HL-60 (cell line): ENCODE data around the gene MTHFD2L.

Source experiments
- POLR2AphosphoS5 ChIP-seq: IDR thresholded peaks from 2 replicates; pipeline ENCODE4 v1.6.1; 2012; ENCODE audit warnings: low read depth
- TF ChIP-seq, protein P1 (sequence below): IDR thresholded peaks from one replicate; pipeline ENCODE4 v1.5.1; 2011; ENCODE audit warnings: low read length, control low read depth, inconsistent platforms; ENCODE audit not compliant: insufficient read depth
- TF ChIP-seq, protein P2 (sequence below): IDR thresholded peaks from 2 replicates; pipeline ENCODE4 v1.6.1; 2012; ENCODE audit warnings: low read depth; ENCODE audit not compliant: insufficient replicate concordance

DNA sequence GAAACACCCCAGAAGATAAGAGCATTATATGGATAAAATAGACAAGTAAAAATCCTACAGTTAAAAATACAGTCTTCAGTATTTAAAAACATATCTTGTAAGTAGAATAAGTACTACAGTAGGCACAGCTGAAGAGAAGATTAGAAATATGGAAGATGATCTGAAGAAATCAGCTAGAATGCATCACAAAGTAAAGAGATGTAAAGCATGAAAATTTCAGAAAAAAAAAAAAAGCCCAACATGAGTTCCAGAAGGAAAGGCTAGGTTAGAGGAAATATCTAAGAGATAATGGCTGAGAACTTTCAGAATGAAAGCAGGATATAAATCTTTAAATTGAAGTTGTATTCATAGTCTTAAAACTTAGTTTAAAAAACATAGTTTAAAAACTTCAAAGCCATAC is 171.4 kb downstream of the MTHFD2L start:
- TF ChIP-seq, protein P1, sequence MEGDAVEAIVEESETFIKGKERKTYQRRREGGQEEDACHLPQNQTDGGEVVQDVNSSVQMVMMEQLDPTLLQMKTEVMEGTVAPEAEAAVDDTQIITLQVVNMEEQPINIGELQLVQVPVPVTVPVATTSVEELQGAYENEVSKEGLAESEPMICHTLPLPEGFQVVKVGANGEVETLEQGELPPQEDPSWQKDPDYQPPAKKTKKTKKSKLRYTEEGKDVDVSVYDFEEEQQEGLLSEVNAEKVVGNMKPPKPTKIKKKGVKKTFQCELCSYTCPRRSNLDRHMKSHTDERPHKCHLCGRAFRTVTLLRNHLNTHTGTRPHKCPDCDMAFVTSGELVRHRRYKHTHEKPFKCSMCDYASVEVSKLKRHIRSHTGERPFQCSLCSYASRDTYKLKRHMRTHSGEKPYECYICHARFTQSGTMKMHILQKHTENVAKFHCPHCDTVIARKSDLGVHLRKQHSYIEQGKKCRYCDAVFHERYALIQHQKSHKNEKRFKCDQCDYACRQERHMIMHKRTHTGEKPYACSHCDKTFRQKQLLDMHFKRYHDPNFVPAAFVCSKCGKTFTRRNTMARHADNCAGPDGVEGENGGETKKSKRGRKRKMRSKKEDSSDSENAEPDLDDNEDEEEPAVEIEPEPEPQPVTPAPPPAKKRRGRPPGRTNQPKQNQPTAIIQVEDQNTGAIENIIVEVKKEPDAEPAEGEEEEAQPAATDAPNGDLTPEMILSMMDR, result no peak
- TF ChIP-seq POLR2AphosphoS5, result no peak
- TF ChIP-seq, protein P2, sequence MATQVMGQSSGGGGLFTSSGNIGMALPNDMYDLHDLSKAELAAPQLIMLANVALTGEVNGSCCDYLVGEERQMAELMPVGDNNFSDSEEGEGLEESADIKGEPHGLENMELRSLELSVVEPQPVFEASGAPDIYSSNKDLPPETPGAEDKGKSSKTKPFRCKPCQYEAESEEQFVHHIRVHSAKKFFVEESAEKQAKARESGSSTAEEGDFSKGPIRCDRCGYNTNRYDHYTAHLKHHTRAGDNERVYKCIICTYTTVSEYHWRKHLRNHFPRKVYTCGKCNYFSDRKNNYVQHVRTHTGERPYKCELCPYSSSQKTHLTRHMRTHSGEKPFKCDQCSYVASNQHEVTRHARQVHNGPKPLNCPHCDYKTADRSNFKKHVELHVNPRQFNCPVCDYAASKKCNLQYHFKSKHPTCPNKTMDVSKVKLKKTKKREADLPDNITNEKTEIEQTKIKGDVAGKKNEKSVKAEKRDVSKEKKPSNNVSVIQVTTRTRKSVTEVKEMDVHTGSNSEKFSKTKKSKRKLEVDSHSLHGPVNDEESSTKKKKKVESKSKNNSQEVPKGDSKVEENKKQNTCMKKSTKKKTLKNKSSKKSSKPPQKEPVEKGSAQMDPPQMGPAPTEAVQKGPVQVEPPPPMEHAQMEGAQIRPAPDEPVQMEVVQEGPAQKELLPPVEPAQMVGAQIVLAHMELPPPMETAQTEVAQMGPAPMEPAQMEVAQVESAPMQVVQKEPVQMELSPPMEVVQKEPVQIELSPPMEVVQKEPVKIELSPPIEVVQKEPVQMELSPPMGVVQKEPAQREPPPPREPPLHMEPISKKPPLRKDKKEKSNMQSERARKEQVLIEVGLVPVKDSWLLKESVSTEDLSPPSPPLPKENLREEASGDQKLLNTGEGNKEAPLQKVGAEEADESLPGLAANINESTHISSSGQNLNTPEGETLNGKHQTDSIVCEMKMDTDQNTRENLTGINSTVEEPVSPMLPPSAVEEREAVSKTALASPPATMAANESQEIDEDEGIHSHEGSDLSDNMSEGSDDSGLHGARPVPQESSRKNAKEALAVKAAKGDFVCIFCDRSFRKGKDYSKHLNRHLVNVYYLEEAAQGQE, result no peak
